ENCODE results near the gene XCR1. TPM values are rescaled to one million over a fixed set of nuclear protein-coding genes. Genes with fewer than 3 reads are reported as not detected.

The XCR1 gene
- total RNA-seq, 2 experiments from 2014 or later, result not detected

DNA sequence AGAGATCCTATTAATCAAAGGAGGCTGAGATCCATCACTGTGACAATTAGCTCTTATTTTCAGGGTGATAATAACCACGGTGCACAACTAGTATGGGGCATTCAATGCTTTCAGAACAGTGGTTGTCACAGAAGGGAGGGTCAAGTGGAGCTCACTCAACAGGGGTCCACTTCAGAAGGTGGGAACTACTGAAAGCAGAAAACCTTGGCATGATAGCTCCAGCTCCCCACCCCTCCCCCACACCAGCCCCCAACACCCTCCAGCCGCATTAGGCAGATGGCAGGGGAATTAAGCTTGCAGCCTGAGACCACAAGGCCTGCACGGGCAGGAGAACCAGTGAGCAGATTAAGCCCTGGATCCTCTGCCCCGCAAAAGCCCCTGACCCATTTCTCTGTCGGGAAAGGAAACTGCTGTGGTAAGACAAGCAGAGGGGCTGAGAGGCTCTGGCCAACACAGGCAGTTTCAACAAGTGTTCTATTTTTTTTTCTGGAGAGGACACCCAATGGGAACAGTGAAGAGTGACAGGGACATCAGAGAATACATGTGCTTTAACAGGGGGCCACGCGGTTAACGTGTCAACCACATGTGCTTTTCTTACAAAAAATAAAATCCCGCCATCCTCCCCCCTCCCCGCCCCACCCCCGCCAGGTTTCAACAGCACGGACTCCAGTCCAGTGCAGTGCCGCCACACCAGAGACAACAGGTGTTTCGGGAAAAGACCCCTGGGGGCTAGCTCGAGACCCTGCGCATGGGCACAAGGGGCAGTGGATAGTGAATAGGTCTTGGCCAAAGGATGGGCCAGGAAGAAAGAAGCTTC, 32.7 kb downstream of the XCR1 start:
- peak overlapping the region; percentile 93 for H3K27ac Mint-ChIP-seq
- peak overlapping the region; percentile 84 for H3K4me3 Mint-ChIP-seq
- H3K4me1 Mint-ChIP-seq, result peaks cover 55% of the 10 kb centered on the region
- ChIA-PET CTCF (interaction anchor here (0.7 to 2.9 kb wide), 15 partner anchors 10 to 498 kb away, joined by 3 to 13 read pairs (median 4); partner anchors contain the start of gene CXCR6), POLR2A (interaction anchor here (0.8 to 10.6 kb wide), 24 partner anchors 11 to 376 kb away, joined by 3 to 177 read pairs (median 9); partner anchors contain the start of genes CCR5 and CXCR6)
- peaks cover 39% of the 10 kb centered on the region for H3K36me3 Mint-ChIP-seq (ENCODE audit: low read depth)
- peaks cover 4% of the 10 kb centered on the region for H3K9me3 Mint-ChIP-seq
- peak; percentile 76 for DNase-seq
- H3K27me3 Mint-ChIP-seq, result peaks cover 3% of the 10 kb centered on the region

GRCh38 chr3:45993421-45994027, 33.8 kb downstream of the XCR1 start:
- peaks cover 65% of the 10 kb centered on the region for H3K4me1 Mint-ChIP-seq
- ChIA-PET POLR2A (interaction anchor here (0.8 to 10.6 kb wide), 18 partner anchors 9 to 377 kb away, joined by 3 to 177 read pairs (median 12); partner anchors contain the start of genes CCR5, CXCR6 and SACM1L), CTCF (interaction anchor here (0.5 to 2.9 kb wide), 14 partner anchors 9 to 379 kb away, joined by 3 to 13 read pairs (median 4); no protein-coding TSS in a partner anchor)
- H3K4me3 Mint-ChIP-seq, result peak overlapping the region; percentile 54
- peaks cover 47% of the 10 kb centered on the region for H3K36me3 Mint-ChIP-seq (ENCODE audit: low read depth)
- peaks cover 4% of the 10 kb centered on the region for H3K9me3 Mint-ChIP-seq
- H3K27me3 Mint-ChIP-seq, result peaks cover 2% of the 10 kb centered on the region
- DNase-seq, result peak; percentile 59
- H3K27ac Mint-ChIP-seq, result peak overlapping the region; percentile 90

- peak overlapping the region; percentile 90 for H3K27ac Mint-ChIP-seq
- ChIA-PET POLR2A (interaction anchor here (1.0 to 10.6 kb wide), 12 partner anchors 14 to 378 kb away, joined by 3 to 177 read pairs (median 11); partner anchors contain the start of genes CCR5, CXCR6 and SACM1L), CTCF (interaction anchor here (1.1 to 2.9 kb wide), 7 partner anchors 11 to 221 kb away, joined by 3 to 13 read pairs (median 4); no protein-coding TSS in a partner anchor)
- H3K9me3 Mint-ChIP-seq, result peaks cover 4% of the 10 kb centered on the region
- peaks cover 2% of the 10 kb centered on the region for H3K27me3 Mint-ChIP-seq
- peak; percentile 54 for DNase-seq
- H3K36me3 Mint-ChIP-seq (ENCODE audit: low read depth), result peaks cover 52% of the 10 kb centered on the region
- peak overlapping the region; percentile 54 for H3K4me3 Mint-ChIP-seq
- peaks cover 71% of the 10 kb centered on the region for H3K4me1 Mint-ChIP-seq
Measured at GRCh38 chr3:45992821-45993221, 34.5 kb downstream of the XCR1 start.

- Mint-ChIP-seq H3K4me1 (peaks cover 74% of the 10 kb centered on the region), H3K36me3 (ENCODE audit: low read depth) (peaks cover 56% of the 10 kb centered on the region), H3K27me3 (peaks cover 2% of the 10 kb centered on the region), H3K9me3 (peaks cover 4% of the 10 kb centered on the region), H3K4me3 (no peak overlapping the region), H3K27ac (peak overlapping the region; percentile 90)
- peak; percentile 24 for DNase-seq
- CTCF ChIA-PET, result interaction anchor here (1.1 to 2.9 kb wide), 4 partner anchors 10 to 85 kb away, joined by 3 to 13 read pairs (median 6); no protein-coding TSS in a partner anchor
- POLR2A ChIA-PET, result interaction anchor here (1.0 to 10.6 kb wide), 8 partner anchors 13 to 76 kb away, joined by 3 to 177 read pairs (median 42); partner anchors contain the start of gene CXCR6
Measured at GRCh38 chr3:45992133-45992729, 35.1 kb downstream of the XCR1 start.

DNA sequence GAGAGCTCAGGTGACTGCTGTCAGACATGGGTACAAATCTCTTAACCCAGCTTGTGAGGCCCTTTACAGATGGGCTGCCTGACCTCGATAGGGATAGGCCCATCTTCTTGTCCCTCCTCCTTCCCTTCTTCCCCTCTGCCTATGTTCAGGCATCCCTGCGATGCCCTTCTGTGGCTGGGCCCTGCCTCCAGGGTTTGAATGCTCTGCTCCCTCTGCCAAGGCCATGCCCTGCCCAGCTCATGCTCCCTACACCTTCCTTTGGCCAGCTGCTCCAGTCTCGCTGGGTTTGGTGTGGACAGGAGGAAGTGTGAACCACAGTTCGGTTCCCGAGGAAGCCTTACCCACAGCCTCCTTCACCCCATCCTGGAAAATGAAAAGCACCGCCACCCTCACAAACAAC, 35.9 kb downstream of the XCR1 start:
- H3K4me3 Mint-ChIP-seq, result no peak overlapping the region
- peaks cover 75% of the 10 kb centered on the region for H3K4me1 Mint-ChIP-seq
- DNase-seq, result no peak
- ChIA-PET POLR2A (interaction anchor here (0.8 to 10.6 kb wide), 4 partner anchors 12 to 46 kb away, joined by 3 to 177 read pairs (median 58); no protein-coding TSS in a partner anchor), CTCF (interaction anchor here (0.6 kb wide), 1 partner anchor 53 kb away, joined by 3 read pairs; no protein-coding TSS in a partner anchor)
- H3K27me3 Mint-ChIP-seq, result no peaks in the 10 kb centered on the region
- H3K27ac Mint-ChIP-seq, result peak overlapping the region; percentile 67
- peaks cover 56% of the 10 kb centered on the region for H3K36me3 Mint-ChIP-seq (ENCODE audit: low read depth)
- no peaks in the 10 kb centered on the region for H3K9me3 Mint-ChIP-seq

- Mint-ChIP-seq H3K36me3 (ENCODE audit: low read depth) (peaks cover 63% of the 10 kb centered on the region), H3K4me3 (no peak overlapping the region), H3K4me1 (peaks cover 81% of the 10 kb centered on the region), H3K9me3 (no peaks in the 10 kb centered on the region), H3K27me3 (no peaks in the 10 kb centered on the region), H3K27ac (peak overlapping the region; percentile 1)
- ChIA-PET POLR2A (interaction anchor here (1.0 to 10.6 kb wide), 2 partner anchors 11 to 52 kb away, joined by 3 to 177 read pairs; no protein-coding TSS in a partner anchor), CTCF (interaction anchor here (1.5 kb wide), 1 partner anchor 25 kb away, joined by 4 read pairs; no protein-coding TSS in a partner anchor)
- no peak for DNase-seq
Measured at GRCh38 chr3:45990181-45990580, 37.1 kb downstream of the XCR1 start.

DNA sequence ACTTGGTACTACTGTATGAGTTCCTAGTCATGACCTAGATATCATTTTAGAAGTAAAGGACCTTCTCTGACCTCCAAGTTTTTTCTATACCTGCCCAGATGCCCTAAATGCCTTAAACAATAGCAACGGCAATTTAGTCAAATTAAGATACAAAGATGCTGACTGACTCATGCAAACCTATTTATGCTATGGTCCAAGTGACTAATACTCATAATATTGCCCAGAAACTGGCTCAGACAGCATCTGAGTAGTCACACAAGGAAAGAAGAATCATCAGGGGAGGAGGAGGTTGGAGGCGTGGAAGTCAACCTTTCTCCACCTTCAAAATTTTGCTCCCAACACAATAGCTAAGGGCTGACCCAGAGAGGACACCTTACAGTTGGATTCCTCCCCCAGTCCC, 38.5 kb downstream of the XCR1 start:
- DNase-seq, result no peak
- ChIA-PET POLR2A (interaction anchor here (10.6 kb wide), 1 partner anchor 10 kb away, joined by 177 read pairs; no protein-coding TSS in a partner anchor), CTCF (interaction anchor here (1.6 kb wide), 1 partner anchor 30 kb away, joined by 3 read pairs; no protein-coding TSS in a partner anchor)
- Mint-ChIP-seq H3K4me3 (no peak overlapping the region), H3K27ac (no peak overlapping the region), H3K36me3 (ENCODE audit: low read depth) (peaks cover 77% of the 10 kb centered on the region), H3K9me3 (no peaks in the 10 kb centered on the region), H3K27me3 (no peaks in the 10 kb centered on the region), H3K4me1 (peaks cover 81% of the 10 kb centered on the region)

DNA sequence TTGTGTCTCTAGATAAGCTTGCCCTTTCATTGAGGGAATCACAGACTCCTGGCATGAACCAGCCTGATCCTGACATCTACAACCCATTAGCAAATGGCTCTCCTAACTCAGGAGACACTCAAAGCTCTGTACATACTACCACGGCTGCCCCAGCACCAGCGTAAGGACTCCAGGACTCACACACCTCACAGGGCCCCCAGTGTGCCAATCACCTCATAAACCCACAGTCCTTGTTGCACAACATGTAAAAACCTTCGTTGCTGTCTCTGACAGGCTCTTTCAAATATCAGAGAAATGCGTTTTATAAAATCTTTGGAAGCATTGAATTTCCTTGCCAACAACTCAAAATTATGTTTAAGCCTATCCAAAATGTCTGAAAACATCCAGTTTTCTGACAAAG, 38.9 kb downstream of the XCR1 start:
- no peaks in the 10 kb centered on the region for H3K9me3 Mint-ChIP-seq
- H3K27ac Mint-ChIP-seq, result peak overlapping the region; percentile 53
- no peaks in the 10 kb centered on the region for H3K27me3 Mint-ChIP-seq
- H3K4me3 Mint-ChIP-seq, result no peak overlapping the region
- peaks cover 80% of the 10 kb centered on the region for H3K36me3 Mint-ChIP-seq (ENCODE audit: low read depth)
- CTCF ChIA-PET, result interaction anchor here (1.6 kb wide), 1 partner anchor 30 kb away, joined by 3 read pairs; no protein-coding TSS in a partner anchor
- POLR2A ChIA-PET, result interaction anchor here (10.6 kb wide), 1 partner anchor 9 kb away, joined by 177 read pairs; no protein-coding TSS in a partner anchor
- DNase-seq, result no peak
- H3K4me1 Mint-ChIP-seq, result peaks cover 78% of the 10 kb centered on the region

GRCh38 chr3:45987368-45988291, 39.7 kb downstream of the XCR1 start:
- H3K27ac Mint-ChIP-seq, result peak overlapping the region; percentile 53
- CTCF ChIA-PET, result no interaction called here
- DNase-seq, result no peak
- H3K27me3 Mint-ChIP-seq, result no peaks in the 10 kb centered on the region
- POLR2A ChIA-PET, result interaction anchor here (10.6 kb wide), 1 partner anchor 8 kb away, joined by 177 read pairs; no protein-coding TSS in a partner anchor
- H3K4me1 Mint-ChIP-seq, result peaks cover 73% of the 10 kb centered on the region
- peaks cover 81% of the 10 kb centered on the region for H3K36me3 Mint-ChIP-seq (ENCODE audit: low read depth)
- H3K4me3 Mint-ChIP-seq, result no peak overlapping the region
- H3K9me3 Mint-ChIP-seq, result no peaks in the 10 kb centered on the region

DNA sequence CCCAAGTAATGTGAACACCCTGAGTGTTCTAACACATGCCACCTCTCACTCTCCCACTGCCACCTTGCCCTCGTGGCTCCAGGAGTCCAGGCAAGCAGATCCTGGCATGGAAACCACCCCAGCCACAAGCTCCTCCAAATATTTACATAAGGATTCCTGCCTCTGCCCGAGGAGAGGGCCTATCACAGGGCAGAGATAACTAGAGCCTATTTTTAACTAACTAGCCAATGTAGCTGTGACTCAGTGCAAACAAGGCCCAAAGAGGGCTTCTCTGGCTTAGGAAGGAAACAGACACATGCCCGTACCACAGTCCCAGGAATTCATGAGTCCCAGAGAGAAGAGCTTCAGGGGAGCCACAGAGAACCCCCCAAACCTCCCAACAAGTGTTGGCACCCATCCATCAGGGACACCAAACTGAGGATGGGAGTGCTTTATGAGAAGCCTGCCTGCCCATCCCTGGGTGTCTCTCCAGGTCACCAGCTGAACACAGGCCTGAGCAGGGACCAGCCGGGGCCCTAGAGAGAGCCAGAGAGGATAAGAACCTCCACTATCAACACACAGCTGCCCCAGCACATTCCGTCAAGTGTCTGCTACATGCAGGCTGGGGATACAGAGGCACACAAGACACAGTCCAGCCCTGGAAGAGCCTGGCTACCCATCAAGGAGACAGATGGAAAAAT, 40.8 kb downstream of the XCR1 start:
- DNase-seq, result no peak
- peaks cover 82% of the 10 kb centered on the region for H3K36me3 Mint-ChIP-seq (ENCODE audit: low read depth)
- peak overlapping the region; percentile 41 for H3K27ac Mint-ChIP-seq
- H3K4me1 Mint-ChIP-seq, result peaks cover 66% of the 10 kb centered on the region
- CTCF ChIA-PET, result interaction anchor here (0.6 kb wide), 1 partner anchor 441 kb away, joined by 3 read pairs; no protein-coding TSS in a partner anchor
- H3K27me3 Mint-ChIP-seq, result no peaks in the 10 kb centered on the region
- POLR2A ChIA-PET, result no interaction called here
- no peaks in the 10 kb centered on the region for H3K9me3 Mint-ChIP-seq
- H3K4me3 Mint-ChIP-seq, result no peak overlapping the region
